SIG-M5 (cell line): Measurements from ENCODE around the gene ABHD2.
"Not testable (repeated sequence)": the region's sequence is repeated elsewhere in the genome, so short reads cannot be mapped to it uniquely, and the experiment has no call there.

Source experiments
- DNase-seq: peaks from one replicate; lab custom pipeline; 2025; lab: John Stamatoyannopoulos, UW

ABHD2 gene

GRCh38 chr15:89227425-89227824, 139.2 kb downstream of the ABHD2 start:
- no peak for DNase-seq

GRCh38 chr15:89230277-89230676, 142.0 kb downstream of the ABHD2 start:
- DNase-seq: no peak

GRCh38 chr15:89231832-89232231, 143.6 kb downstream of the ABHD2 start:
- no peak for DNase-seq

- DNase-seq: not testable (repeated sequence)
Measured at GRCh38 chr15:89239883-89240810, 151.9 kb downstream of the ABHD2 start.

GRCh38 chr15:89243046-89243690, 154.9 kb downstream of the ABHD2 start:
- DNase-seq: no peak

GRCh38 chr15:89243691-89244573, 155.7 kb downstream of the ABHD2 start, which contains the start of gene FANCI:
TSS of gene FANCI (plus strand) at chr15:89243979. CDS start at chr15:89247648, 3,669 bp downstream.
- DNase-seq: peak; percentile 36

GRCh38 chr15:89244574-89244903, 156.3 kb downstream of the ABHD2 start:
- DNase-seq: no peak

GRCh38 chr15:89247446-89247845, 159.2 kb downstream of the ABHD2 start:
- DNase-seq: no peak

GRCh38 chr15:89248584-89248983, 160.3 kb downstream of the ABHD2 start:
- no peak for DNase-seq

- not testable (repeated sequence) for DNase-seq
Measured at GRCh38 chr15:89250142-89250541, 161.9 kb downstream of the ABHD2 start.
